Middle frontal gyrus (tissue), 1 donor: ENCODE data around the gene CREB3L4.

ENCODE experiments used
- DNase-seq: peaks from one replicate; pipeline ENCODE4 v3.0.0-alpha.2; 2015; ENCODE audit warnings: low spot score; ENCODE audit errors: extremely low spot score

The CREB3L4 gene

GRCh38 chr1:153967107-153967999, at the start of gene CREB3L4:
TSS of gene CREB3L4 (plus strand) at chr1:153967902. CDS start at chr1:153968526, 624 bp downstream.
- DNase-seq: peak; percentile 97

GRCh38 chr1:153919876-153920852, 47.5 kb upstream of the CREB3L4 start:
- no peak for DNase-seq

GRCh38 chr1:153921080-153921802, 46.5 kb upstream of the CREB3L4 start:
- no peak for DNase-seq

GRCh38 chr1:153921803-153922075, 46.0 kb upstream of the CREB3L4 start:
- no peak for DNase-seq

- DNase-seq: no peak
Observed at GRCh38 chr1:153922076-153922971, 45.4 kb upstream of the CREB3L4 start.

GRCh38 chr1:153922972-153923925, 44.5 kb upstream of the CREB3L4 start, which contains the start of gene GATAD2B:
TSS of gene GATAD2B (minus strand) at chr1:153922972. CDS start at chr1:153828347, 94,625 bp downstream.
- peak; percentile 98 for DNase-seq

- no peak for DNase-seq
Observed at GRCh38 chr1:153926405-153926804, 41.3 kb upstream of the CREB3L4 start.

GRCh38 chr1:153928245-153928644, 39.5 kb upstream of the CREB3L4 start:
- DNase-seq: no peak

- no peak for DNase-seq
Observed at GRCh38 chr1:153928791-153929341, 38.8 kb upstream of the CREB3L4 start.

GRCh38 chr1:153929426-153929825, 38.3 kb upstream of the CREB3L4 start:
- no peak for DNase-seq

- DNase-seq: no peak
Observed at GRCh38 chr1:153929981-153930948, 37.4 kb upstream of the CREB3L4 start.

GRCh38 chr1:153932156-153933131, 35.3 kb upstream of the CREB3L4 start:
- no peak for DNase-seq

- DNase-seq: no peak
Observed at GRCh38 chr1:153933430-153933829, 34.3 kb upstream of the CREB3L4 start.

GRCh38 chr1:153933955-153934354, 33.7 kb upstream of the CREB3L4 start:
- no peak for DNase-seq

GRCh38 chr1:153934746-153935145, 33.0 kb upstream of the CREB3L4 start:
- DNase-seq: no peak

GRCh38 chr1:153936011-153936802, 31.5 kb upstream of the CREB3L4 start:
- no peak for DNase-seq
